Ovary (tissue), 9 donors: ENCODE results near the gene DNAJB4. TPM values are rescaled to one million over a fixed set of nuclear protein-coding genes. Genes with fewer than 3 reads are reported as not detected.
"Not testable (repeated sequence)": the region's sequence is repeated elsewhere in the genome, so short reads cannot be mapped to it uniquely, and the experiment has no call there.

ENCODE experiments used
- DNase-seq, 5 donors: peaks; one replicate each; pipeline ENCODE4 v3.0.0-alpha.2; 2019 to 2020
- H3K27ac ChIP-seq, 2 donors: fragments of 200-600 bp; one replicate each; pipeline versions ENCODE4 v1.5.1 to v1.8.0; 2019 to 2022
- H3K27me3 ChIP-seq: fragments of 200-600 bp; one replicate; pipeline ENCODE4 v1.8.0; 2022
- H3K36me3 ChIP-seq: fragments of 200-600 bp; sonication (generic); one replicate; pipeline ENCODE4 v1.5.1; 2019
- H3K4me1 ChIP-seq: one replicate; pipeline ENCODE4 v1.8.1; 2013; ENCODE audit warnings: mild to moderate bottlenecking, moderate library complexity; ENCODE audit not compliant: insufficient read depth
- H3K4me3 ChIP-seq: fragments of 200-600 bp; sonication (generic); one replicate; pipeline ENCODE4 v1.5.1; 2017
- H3K9me3 ChIP-seq, 2 donors: fragments of 200-600 bp in 1 of 2; sonication (generic) in 1 of 2; one replicate each; pipeline versions ENCODE4 v1.5.1 to v1.8.1; 2013 to 2019; ENCODE audit warnings: mild to moderate bottlenecking in 1 of 2, moderate library complexity in 1 of 2
- EP300 ChIP-seq: sonication (generic); formaldehyde crosslinking; IDR thresholded peaks from one replicate; pipeline ENCODE4 v1.6.1; 2017; ENCODE audit warnings: antibody characterized with exemption
- POLR2A ChIP-seq: fragments of 450-650 bp; IDR thresholded peaks from one replicate; pipeline ENCODE4 v1.6.1; 2017; ENCODE audit warnings: antibody characterized with exemption, mild to moderate bottlenecking, moderate library complexity
- WGBS, 3 donors: extraction: QIAGEN DNeasy Blood & Tissue Kit in 1 of 3; methylation state at CpG; one replicate each; pipeline versions ENCODE4 v1.1.5 to v1.1.7; 2013 to 2017; 5-methylcytosine and 5-hydroxymethylcytosine counted together
- intact Hi-C, 4 donors: fragments of 100-400 bp; cut with DNase I; formaldehyde crosslinking; loops; one replicate each; pipeline versions ENCODE4 v1.11.0 to v1.15.1; 2022 to 2023
- polyA plus RNA-seq, 2 donors: library from polyadenylated mRNA; stranded (reverse); fragments of 200-250 nt in 1 of 2; fragments of 350-450 nt in 1 of 2; fragmentation: Illumina TruSeq in 1 of 2; extraction: RNeasy Lipid Tissue Mini Kit (QIAGEN cat#74804) in 1 of 2; gene quantifications; one replicate each; pipeline ENCODE4 v1.2.3, GENCODE V29; 2013 to 2014
- total RNA-seq, 7 donors: library from RNA; depleted of rRNA in 2 of 7; stranded (reverse); fragments of >200 nt in 2 of 7; fragmentation: NEBNext Ultra II Directional in 3 of 7; extraction: Animal tissue kit (Norgen Biotek cat#: 25700) in 3 of 7; gene quantifications; one replicate each; pipeline versions ENCODE4 v1.1.0 to v1.2.4, GENCODE V29; 2016 to 2023
- TF ChIP-seq, protein P1 (sequence below), 3 donors: fragments of 450-650 bp in 2 of 3; fragments of 200-600 bp in 1 of 3; IDR thresholded peaks; one replicate each; pipeline versions ENCODE4 v1.5.1 to v1.8.0; 2016 to 2022; ENCODE audit warnings: antibody characterized with exemption in 3 of 3, mild to moderate bottlenecking in 1 of 3
- donor health status: DM: no; HTN: no; CAD: no; lungs with moderate emphysema.
- donor health status: DM: no; HTN: no; CAD: no.
- donor health status: Bipolar disorder and iron deficiency.
- donor health status: DM: yes; HTN: yes; CAD: no.
- donor health status: DM: no; HTN: no; CAD: no.
- donor health status: DM: yes; HTN: yes; CAD: no.

Gene DNAJB4
- total and polyA plus RNA-seq, 9 donors: 18.7 to 48.6 (median 23.8) TPM

DNA sequence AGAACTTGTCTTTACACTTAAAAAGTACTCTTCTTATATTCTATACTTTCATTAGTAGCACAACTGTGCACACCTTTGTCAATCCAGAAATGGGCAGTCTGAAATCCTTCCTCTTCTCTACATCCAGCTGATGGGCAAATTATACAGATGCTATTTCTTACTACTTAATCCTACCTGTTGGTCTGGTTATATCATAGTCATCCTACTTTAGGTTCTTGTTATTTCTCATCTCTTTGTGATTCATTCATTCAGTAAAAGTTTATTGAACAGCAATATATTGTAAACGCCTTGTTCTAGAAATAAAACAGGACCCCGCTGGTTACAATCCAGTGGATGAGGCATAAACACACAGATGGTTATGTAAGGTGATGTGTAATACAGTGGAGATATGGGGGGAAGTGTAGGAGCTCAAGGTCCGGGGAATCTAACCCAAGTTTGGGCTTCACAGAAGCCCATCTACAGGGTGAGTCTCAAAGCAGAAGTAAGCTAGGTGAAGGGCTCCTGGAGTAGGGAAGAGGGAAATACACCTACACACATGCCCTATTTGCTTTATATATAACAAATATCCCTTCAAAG lies 14.0 kb upstream of the DNAJB4 start:
- DNase-seq: no peak
- H3K27ac ChIP-seq: no peak overlapping the region
- WGBS, 3 donors: 68 to 76% (median 74%) methylated on average over 3 of the region's 3 CpGs
- H3K36me3 ChIP-seq: no peaks in the 10 kb centered on the region
- TF ChIP-seq POLR2A (no peak), EP300 (no peak)
- TF ChIP-seq, protein P1, sequence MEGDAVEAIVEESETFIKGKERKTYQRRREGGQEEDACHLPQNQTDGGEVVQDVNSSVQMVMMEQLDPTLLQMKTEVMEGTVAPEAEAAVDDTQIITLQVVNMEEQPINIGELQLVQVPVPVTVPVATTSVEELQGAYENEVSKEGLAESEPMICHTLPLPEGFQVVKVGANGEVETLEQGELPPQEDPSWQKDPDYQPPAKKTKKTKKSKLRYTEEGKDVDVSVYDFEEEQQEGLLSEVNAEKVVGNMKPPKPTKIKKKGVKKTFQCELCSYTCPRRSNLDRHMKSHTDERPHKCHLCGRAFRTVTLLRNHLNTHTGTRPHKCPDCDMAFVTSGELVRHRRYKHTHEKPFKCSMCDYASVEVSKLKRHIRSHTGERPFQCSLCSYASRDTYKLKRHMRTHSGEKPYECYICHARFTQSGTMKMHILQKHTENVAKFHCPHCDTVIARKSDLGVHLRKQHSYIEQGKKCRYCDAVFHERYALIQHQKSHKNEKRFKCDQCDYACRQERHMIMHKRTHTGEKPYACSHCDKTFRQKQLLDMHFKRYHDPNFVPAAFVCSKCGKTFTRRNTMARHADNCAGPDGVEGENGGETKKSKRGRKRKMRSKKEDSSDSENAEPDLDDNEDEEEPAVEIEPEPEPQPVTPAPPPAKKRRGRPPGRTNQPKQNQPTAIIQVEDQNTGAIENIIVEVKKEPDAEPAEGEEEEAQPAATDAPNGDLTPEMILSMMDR (IDR thresholded peaks at IDR 0.05): no peak
- no peaks in the 10 kb centered on the region for H3K9me3 ChIP-seq
- H3K4me3 ChIP-seq: no peak overlapping the region
- H3K4me1 ChIP-seq: peaks cover 6% of the 10 kb centered on the region
- no peaks in the 10 kb centered on the region for H3K27me3 ChIP-seq
- intact Hi-C loops: no loop called here

- H3K4me1 ChIP-seq: peaks cover 6% of the 10 kb centered on the region
- TF ChIP-seq EP300 (no peak), POLR2A (no peak)
- TF ChIP-seq, protein P1 (IDR thresholded peaks at IDR 0.05): no peak
- H3K4me3 ChIP-seq: no peak overlapping the region
- H3K36me3 ChIP-seq: no peaks in the 10 kb centered on the region
- intact Hi-C loops: no loop called here
- no peaks in the 10 kb centered on the region for H3K9me3 ChIP-seq
- H3K27ac ChIP-seq: no peak overlapping the region
- no peak for DNase-seq
- H3K27me3 ChIP-seq: no peaks in the 10 kb centered on the region
These were observed 13.1 kb upstream of the DNAJB4 start for GRCh38 chr1:77991638-77992037.

DNA sequence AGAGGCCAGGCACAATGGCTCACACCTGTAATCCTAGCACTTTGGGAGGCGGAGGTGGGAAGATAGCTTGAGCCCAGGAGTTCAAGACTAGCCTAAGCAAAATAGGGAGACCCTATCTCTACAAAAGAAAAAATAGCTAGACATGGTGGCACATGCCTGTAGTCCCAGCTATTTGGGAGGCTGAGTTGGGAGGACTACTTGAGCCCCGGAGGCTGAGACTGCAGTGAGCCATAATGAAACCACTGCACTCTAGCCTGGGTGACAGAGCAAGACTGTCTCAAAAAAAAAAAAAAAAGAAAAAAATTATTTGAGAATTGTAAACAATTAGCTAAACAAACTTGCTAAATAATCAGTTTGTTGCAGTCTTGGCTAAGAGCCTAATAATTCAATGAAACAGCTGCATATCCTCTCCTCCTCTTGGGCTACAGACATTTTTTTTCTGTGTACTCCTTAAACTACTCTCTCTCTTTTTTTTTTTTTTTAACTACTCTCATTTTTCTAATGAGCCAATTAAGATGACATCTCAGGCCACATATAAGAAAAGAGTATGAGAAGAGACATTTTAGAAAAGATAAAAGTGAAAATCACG lies 10.5 kb upstream of the DNAJB4 start:
- intact Hi-C loops: no loop called here
- 54 to 63% (median 62%) methylated on average over 3 of the region's 3 CpGs for WGBS, 3 donors
- TF ChIP-seq POLR2A (no peak), EP300 (no peak)
- TF ChIP-seq, protein P1 (IDR thresholded peaks at IDR 0.05): no peak
- H3K9me3 ChIP-seq: no peaks in the 10 kb centered on the region
- no peaks in the 10 kb centered on the region for H3K36me3 ChIP-seq
- H3K4me3 ChIP-seq: no peak overlapping the region
- H3K27me3 ChIP-seq: no peaks in the 10 kb centered on the region
- no peak overlapping the region for H3K27ac ChIP-seq
- peaks cover 6% of the 10 kb centered on the region for H3K4me1 ChIP-seq
- no peak for DNase-seq

- Histone ChIP-seq H3K36me3 (no peaks in the 10 kb centered on the region), H3K9me3 (no peaks in the 10 kb centered on the region), H3K4me3 (no peak overlapping the region), H3K4me1 (peaks cover 2% of the 10 kb centered on the region), H3K27me3 (no peaks in the 10 kb centered on the region), H3K27ac (no peak overlapping the region)
- intact Hi-C loops: no loop called here
- DNase-seq: no peak
- 92 to 94% (median 92%) methylated on average over 5 of the region's 5 CpGs for WGBS, 3 donors
- TF ChIP-seq POLR2A: no peak
- TF ChIP-seq, protein P1 (IDR thresholded peaks at IDR 0.05): no peak
- TF ChIP-seq EP300: no peak
These were observed 8.0 kb upstream of the DNAJB4 start for GRCh38 chr1:77996734-77997133.

GRCh38 chr1:78000536-78000935 lies 4.2 kb upstream of the DNAJB4 start:
- DNase-seq, intact Hi-C loops, H3K36me3 ChIP-seq, H3K4me1 ChIP-seq, H3K9me3 ChIP-seq, H3K27me3 ChIP-seq, H3K27ac ChIP-seq, H3K4me3 ChIP-seq: not testable (repeated sequence)
- WGBS, 3 donors: 91 to 94% (median 93%) methylated on average over 11 of the region's 11 CpGs
